ENCODE data around the gene PDIA5.

Gene PDIA5

GRCh38 chr3:123071581-123071980, 4.8 kb downstream of the PDIA5 start:
- ATAC-seq = no peak

GRCh38 chr3:123072152-123072551, 5.3 kb downstream of the PDIA5 start:
- DNase-seq (no peak), ATAC-seq (no peak)

More at GRCh38 chr3:123071581-123071980, 4.8 kb downstream of the PDIA5 start:
- no peak for DNase-seq

- no peak for DNase-seq
- no peak for ATAC-seq
Measured at GRCh38 chr3:123072564-123072963, 5.7 kb downstream of the PDIA5 start.

GRCh38 chr3:123075359-123075758, 8.5 kb downstream of the PDIA5 start:
- ATAC-seq (no peak), DNase-seq (no peak)

- no peak for DNase-seq
- ATAC-seq = no peak
Measured at GRCh38 chr3:123076112-123076495, 9.3 kb downstream of the PDIA5 start.

- ATAC-seq = no peak
- no peak for DNase-seq
Measured at GRCh38 chr3:123076496-123077418, 9.9 kb downstream of the PDIA5 start.

GRCh38 chr3:123078101-123078500, 11.3 kb downstream of the PDIA5 start:
- no peak for DNase-seq
- no peak for ATAC-seq

GRCh38 chr3:123080864-123081562, 14.2 kb downstream of the PDIA5 start:
- no peak for ATAC-seq

GRCh38 chr3:123081718-123082369, 15.0 kb downstream of the PDIA5 start:
- DNase-seq (no peak), ATAC-seq (no peak)

More at GRCh38 chr3:123080864-123081562, 14.2 kb downstream of the PDIA5 start:
- DNase-seq = no peak

GRCh38 chr3:123082370-123083065, 15.7 kb downstream of the PDIA5 start:
- no peak for ATAC-seq
- no peak for DNase-seq

GRCh38 chr3:123083383-123084124, 16.7 kb downstream of the PDIA5 start:
- DNase-seq (no peak), ATAC-seq (no peak)

- ATAC-seq (no peak), DNase-seq (no peak)
Measured at GRCh38 chr3:123084192-123084591, 17.4 kb downstream of the PDIA5 start.

GRCh38 chr3:123084738-123085237, 18.0 kb downstream of the PDIA5 start:
- no peak for DNase-seq
- no peak for ATAC-seq

GRCh38 chr3:123085293-123085931, 18.6 kb downstream of the PDIA5 start:
- DNase-seq (no peak), ATAC-seq (no peak)

GRCh38 chr3:123085932-123086627, 19.3 kb downstream of the PDIA5 start:
- no peak for ATAC-seq

GRCh38 chr3:123088387-123088786, 21.6 kb downstream of the PDIA5 start:
- DNase-seq (no peak), ATAC-seq (no peak)

More at GRCh38 chr3:123085932-123086627, 19.3 kb downstream of the PDIA5 start:
- no peak for DNase-seq

GRCh38 chr3:123089611-123090331, 22.9 kb downstream of the PDIA5 start:
- ATAC-seq = no peak
- no peak for DNase-seq

- DNase-seq (no peak), ATAC-seq (no peak)
Measured at GRCh38 chr3:123090728-123091531, 24.1 kb downstream of the PDIA5 start.

Measured in stimulated activated naive CD8-positive, alpha-beta T cell treated with anti-CD3 and anti-CD28 coated beads, Interleukin-15, Interleukin-2, amounts not matched to agents 100 U/mL and 50 U/mL, for 24 hours (primary cell).